ENCODE measurements around the gene MAPK8. TPM values are rescaled to one million over a fixed set of nuclear protein-coding genes. Genes with fewer than 3 reads are reported as not detected.

MAPK8 gene
- total RNA-seq, 1 donor from 2014 or later: 66.4 TPM

GRCh38 chr10:48461623-48462481 is 155.4 kb downstream of the MAPK8 start:
- no peak for TF ChIP-seq CTCF (IDR thresholded peaks at IDR 0.05; ENCODE audit: unreplicated experiment)
- Mint-ChIP-seq H3K27ac (no peak overlapping the region), H3K27me3 (ENCODE audit: low read depth) (no peaks in the 10 kb centered on the region), H3K4me3 (no peak overlapping the region), H3K9me3 (peaks cover 4% of the 10 kb centered on the region), H3K4me1 (peaks cover 28% of the 10 kb centered on the region), H3K36me3 (no peaks in the 10 kb centered on the region)
- no peak for DNase-seq (ENCODE audit: low spot score in 2 of 2, unreplicated experiment in 2 of 2)

- no peak for TF ChIP-seq CTCF (IDR thresholded peaks at IDR 0.05; ENCODE audit: unreplicated experiment)
- peaks cover 23% of the 10 kb centered on the region for H3K4me1 Mint-ChIP-seq
- DNase-seq (ENCODE audit: low spot score in 2 of 2, unreplicated experiment in 2 of 2): no peak
- no peak overlapping the region for H3K4me3 Mint-ChIP-seq
- H3K27ac Mint-ChIP-seq: no peak overlapping the region
- no peaks in the 10 kb centered on the region for H3K36me3 Mint-ChIP-seq
- H3K9me3 Mint-ChIP-seq: peaks cover 4% of the 10 kb centered on the region
- H3K27me3 Mint-ChIP-seq (ENCODE audit: low read depth): no peaks in the 10 kb centered on the region
These were observed 156.1 kb downstream of the MAPK8 start for GRCh38 chr10:48462482-48463020.

- no peak for DNase-seq (ENCODE audit: low spot score in 2 of 2, unreplicated experiment in 2 of 2)
- no peak overlapping the region for H3K4me3 Mint-ChIP-seq
- H3K9me3 Mint-ChIP-seq: peaks cover 4% of the 10 kb centered on the region
- TF ChIP-seq CTCF (IDR thresholded peaks at IDR 0.05; ENCODE audit: unreplicated experiment): no peak
- H3K4me1 Mint-ChIP-seq: peaks cover 30% of the 10 kb centered on the region
- H3K36me3 Mint-ChIP-seq: no peaks in the 10 kb centered on the region
- no peaks in the 10 kb centered on the region for H3K27me3 Mint-ChIP-seq (ENCODE audit: low read depth)
- peak overlapping the region; percentile 92 for H3K27ac Mint-ChIP-seq
These were observed 157.0 kb downstream of the MAPK8 start for GRCh38 chr10:48463318-48464003.

GRCh38 chr10:48464121-48464870 is 157.8 kb downstream of the MAPK8 start:
- Mint-ChIP-seq H3K9me3 (peaks cover 4% of the 10 kb centered on the region), H3K4me3 (no peak overlapping the region), H3K27ac (peak overlapping the region; percentile 92), H3K4me1 (peaks cover 31% of the 10 kb centered on the region), H3K27me3 (ENCODE audit: low read depth) (no peaks in the 10 kb centered on the region), H3K36me3 (no peaks in the 10 kb centered on the region)
- no peak for TF ChIP-seq CTCF (IDR thresholded peaks at IDR 0.05; ENCODE audit: unreplicated experiment)
- DNase-seq (ENCODE audit: low spot score in 2 of 2, unreplicated experiment in 2 of 2): peak in 1 of 2 experiments; percentile 34
